IPS-18a (cell line): ENCODE measurements around the gene LZTS2.

Experiments
- H3K27ac ChIP-seq: one replicate; pipeline ENCODE4 v1.5.1; 2013; ENCODE audit warnings: low read length
- H3K27me3 ChIP-seq: one replicate; pipeline ENCODE4 v1.6.1; 2013; ENCODE audit warnings: mild to moderate bottlenecking, low read length; ENCODE audit not compliant: control insufficient read depth, insufficient read depth
- H3K36me3 ChIP-seq: one replicate; pipeline ENCODE4 v1.6.1; 2013; ENCODE audit warnings: low read depth, low read length; ENCODE audit not compliant: control insufficient read depth
- H3K4me1 ChIP-seq: one replicate; pipeline ENCODE4 v1.6.1; 2013; ENCODE audit warnings: low read depth, low read length; ENCODE audit not compliant: control insufficient read depth
- H3K4me3 ChIP-seq: one replicate; pipeline ENCODE4 v1.5.1; 2013; ENCODE audit warnings: low read length
- H3K9ac ChIP-seq: one replicate; pipeline ENCODE4 v1.6.1; 2013; ENCODE audit warnings: mild to moderate bottlenecking, low read length, moderate library complexity
- H3K9me3 ChIP-seq: one replicate; pipeline ENCODE4 v1.6.1; 2013; ENCODE audit warnings: low read depth, low read length; ENCODE audit not compliant: control insufficient read depth

The LZTS2 gene

DNA sequence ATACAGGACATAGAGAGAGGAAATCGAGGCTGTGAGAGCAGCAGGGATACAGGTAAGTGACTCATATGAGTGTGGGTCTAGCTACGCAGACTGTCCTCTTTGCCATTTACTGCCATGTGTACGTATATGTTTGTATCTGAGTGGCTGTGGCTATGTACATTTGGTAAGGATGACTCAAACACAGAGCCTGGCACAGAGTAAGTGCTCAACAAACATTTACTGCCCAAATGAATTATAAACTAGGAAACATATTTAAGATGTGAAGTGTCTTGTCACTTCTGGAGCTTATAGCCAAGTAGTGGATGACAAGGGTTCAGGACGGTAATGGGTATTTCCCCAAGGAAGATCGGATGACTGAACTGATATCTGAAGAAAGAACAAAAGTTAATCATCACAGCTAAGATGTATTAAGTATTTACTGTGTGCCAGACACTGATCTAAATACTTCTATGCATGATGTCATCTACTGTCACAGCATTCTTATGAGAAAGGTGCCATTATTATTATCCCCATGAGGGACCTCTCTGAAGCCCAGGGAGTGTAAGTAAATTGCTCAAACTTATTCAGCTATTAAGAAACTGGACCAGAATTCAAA lies 18.3 kb upstream of the LZTS2 start:
- Histone ChIP-seq H3K9me3 (no peaks in the 10 kb centered on the region), H3K36me3 (peaks cover 18% of the 10 kb centered on the region), H3K27ac (no peak overlapping the region), H3K4me1 (peaks cover under 1% of the 10 kb centered on the region), H3K4me3 (no peak overlapping the region), H3K9ac (no peak overlapping the region), H3K27me3 (no peaks in the 10 kb centered on the region)

DNA sequence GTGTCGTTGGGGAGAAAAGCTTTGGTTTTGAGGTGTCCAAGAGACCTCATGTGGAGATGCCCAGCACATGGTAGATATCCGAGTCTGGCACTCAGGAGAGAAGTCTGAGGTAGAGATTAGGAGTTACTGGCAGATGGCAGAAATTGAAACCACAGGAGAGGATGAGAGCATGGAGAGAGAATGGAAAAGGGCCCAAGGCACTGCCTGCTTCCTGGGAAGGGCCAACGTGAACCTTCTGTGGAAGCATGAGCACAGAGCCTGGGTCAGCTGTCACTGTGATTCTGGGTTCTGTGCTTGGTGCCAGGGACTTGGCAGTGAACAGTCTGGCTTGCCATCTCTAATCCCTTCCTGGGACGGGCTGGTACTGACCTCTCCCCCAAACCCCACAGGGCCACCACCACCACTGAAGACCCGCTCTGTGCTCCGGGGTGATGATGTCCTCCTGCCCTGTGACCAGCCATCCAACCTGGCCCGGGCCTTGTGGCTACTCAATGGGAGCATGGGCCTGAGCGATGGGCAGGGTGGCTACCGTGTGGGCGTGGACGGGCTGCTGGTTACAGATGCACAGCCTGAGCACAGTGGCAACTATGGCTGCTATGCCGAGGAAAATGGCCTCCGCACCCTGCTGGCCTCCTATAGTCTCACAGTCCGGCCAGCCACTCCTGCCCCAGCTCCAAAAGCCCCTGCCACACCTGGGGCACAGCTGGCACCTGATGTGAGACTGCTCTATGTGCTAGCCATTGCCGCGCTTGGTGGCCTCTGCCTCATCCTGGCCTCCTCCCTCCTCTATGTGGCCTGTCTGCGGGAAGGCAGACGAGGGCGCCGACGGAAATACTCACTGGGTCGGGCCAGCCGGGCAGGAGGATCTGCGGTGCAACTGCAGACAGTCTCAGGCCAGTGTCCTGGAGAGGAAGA lies 16.4 kb upstream of the LZTS2 start:
- H3K27me3 ChIP-seq = no peaks in the 10 kb centered on the region
- no peaks in the 10 kb centered on the region for H3K9me3 ChIP-seq
- H3K27ac ChIP-seq = no peak overlapping the region
- peaks cover 18% of the 10 kb centered on the region for H3K36me3 ChIP-seq
- H3K4me1 ChIP-seq = peaks cover 4% of the 10 kb centered on the region
- H3K9ac ChIP-seq = no peak overlapping the region
- H3K4me3 ChIP-seq = no peak overlapping the region

DNA sequence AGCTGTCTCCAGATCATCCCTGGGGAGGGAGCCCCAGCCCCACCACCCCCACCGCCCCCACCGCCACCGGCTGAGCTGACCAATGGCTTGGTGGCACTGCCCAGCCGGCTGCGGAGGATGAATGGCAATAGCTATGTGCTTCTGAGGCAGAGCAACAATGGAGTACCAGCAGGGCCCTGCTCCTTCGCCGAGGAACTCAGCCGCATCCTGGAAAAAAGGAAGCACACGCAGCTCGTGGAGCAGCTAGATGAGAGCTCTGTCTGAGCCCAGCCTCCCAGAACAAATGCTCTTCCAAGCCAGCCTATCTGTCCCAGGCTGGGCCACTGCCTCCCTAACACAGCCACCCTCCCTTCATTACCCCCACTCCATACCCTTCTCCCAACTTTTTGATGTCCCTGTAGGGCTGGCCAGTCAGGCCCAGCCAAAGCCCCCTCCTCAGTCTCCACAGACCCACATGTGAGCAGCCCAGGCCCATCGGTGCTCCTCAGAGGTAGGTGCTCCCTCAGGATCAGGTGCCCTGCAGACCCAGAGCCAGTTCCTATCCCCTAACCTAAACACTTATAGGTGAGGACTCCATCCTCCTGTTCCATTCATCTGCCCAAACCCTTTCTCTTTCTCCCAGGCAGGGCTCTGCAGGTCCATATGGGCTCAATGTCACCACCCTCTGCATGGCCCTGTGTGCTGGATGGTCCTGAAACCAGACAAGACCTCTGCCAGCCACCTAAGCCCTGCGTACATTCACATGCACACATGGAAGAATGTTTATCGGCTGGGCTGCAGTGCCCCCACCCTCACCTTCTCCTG lies 15.5 kb upstream of the LZTS2 start:
- Histone ChIP-seq H3K36me3 (peaks cover 19% of the 10 kb centered on the region), H3K4me1 (peaks cover 4% of the 10 kb centered on the region)

DNA sequence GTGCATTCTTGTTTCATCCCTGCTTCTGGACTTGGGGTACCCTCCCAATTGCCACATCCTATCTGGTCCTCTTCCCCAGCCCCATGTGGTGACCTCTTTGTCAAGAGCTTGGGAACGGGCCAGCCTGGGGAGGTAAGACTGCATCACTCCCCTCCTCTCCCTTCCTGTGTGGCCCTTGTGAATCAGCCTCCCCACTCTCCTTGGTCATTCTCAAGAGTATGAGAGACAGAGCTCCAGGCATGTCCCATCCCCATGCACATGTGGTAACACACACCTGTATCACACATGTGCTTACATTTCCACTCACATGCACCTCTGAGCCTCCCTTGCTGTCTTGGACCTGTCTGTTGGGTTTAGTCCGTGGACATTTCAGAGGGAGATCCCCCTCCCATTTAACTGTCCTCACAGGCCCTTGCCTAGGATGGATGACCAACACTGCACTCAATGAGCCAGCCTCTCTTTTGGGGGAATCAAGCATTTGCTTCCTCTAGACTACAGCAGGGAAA lies 14.9 kb upstream of the LZTS2 start:
- Histone ChIP-seq H3K27ac (no peak overlapping the region), H3K4me3 (no peak overlapping the region), H3K9me3 (no peaks in the 10 kb centered on the region), H3K36me3 (peaks cover 26% of the 10 kb centered on the region), H3K4me1 (peaks cover 4% of the 10 kb centered on the region), H3K9ac (no peak overlapping the region), H3K27me3 (no peaks in the 10 kb centered on the region)

More for the DNA sequence above, 15.5 kb upstream of the LZTS2 start:
- Histone ChIP-seq H3K27me3 (no peaks in the 10 kb centered on the region), H3K4me3 (no peak overlapping the region), H3K9ac (no peak overlapping the region), H3K9me3 (no peaks in the 10 kb centered on the region), H3K27ac (no peak overlapping the region)

DNA sequence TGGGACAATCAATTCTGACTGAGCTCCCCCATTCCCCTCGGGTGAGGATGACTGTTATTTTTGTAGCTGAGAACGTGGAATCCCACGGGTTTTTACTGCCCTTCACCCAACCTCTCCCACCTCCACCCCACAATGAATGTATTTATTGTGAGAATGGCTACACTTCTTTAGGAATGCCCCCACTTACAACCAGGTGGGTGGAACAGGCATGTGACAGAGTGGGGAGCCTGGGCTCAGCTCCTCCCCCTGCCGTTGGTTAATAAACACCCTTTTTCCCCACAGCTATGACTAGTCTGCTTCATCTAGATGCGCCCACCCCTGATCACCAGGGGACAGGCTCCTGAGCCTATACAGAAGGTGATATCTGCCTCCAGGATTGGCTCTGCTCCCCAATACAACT lies 14.3 kb upstream of the LZTS2 start:
- Histone ChIP-seq H3K9me3 (no peaks in the 10 kb centered on the region), H3K4me3 (no peak overlapping the region), H3K27ac (no peak overlapping the region), H3K4me1 (peaks cover 4% of the 10 kb centered on the region), H3K9ac (no peak overlapping the region), H3K36me3 (peaks cover 31% of the 10 kb centered on the region), H3K27me3 (no peaks in the 10 kb centered on the region)

DNA sequence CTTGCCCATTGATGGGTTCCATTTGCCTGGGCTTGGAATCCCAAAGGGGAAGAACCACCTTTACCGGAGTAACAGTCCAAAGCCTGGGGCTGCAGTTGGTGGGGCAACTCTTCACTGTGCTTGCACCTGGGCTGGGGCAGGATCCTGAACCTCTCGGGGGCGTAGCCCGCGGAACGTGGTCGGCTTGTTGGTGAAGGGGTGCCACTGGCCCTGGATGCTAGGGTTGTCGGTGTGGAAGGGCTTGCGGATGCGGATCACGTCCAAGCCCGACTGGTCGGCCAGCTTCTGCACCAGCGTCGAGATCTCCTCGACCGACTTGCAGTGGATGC lies 13.0 kb upstream of the LZTS2 start:
- peaks cover 33% of the 10 kb centered on the region for H3K36me3 ChIP-seq
- H3K27ac ChIP-seq = no peak overlapping the region
- peak overlapping the region; percentile 96 for H3K9ac ChIP-seq
- H3K9me3 ChIP-seq = no peaks in the 10 kb centered on the region
- peaks cover 4% of the 10 kb centered on the region for H3K4me1 ChIP-seq
- H3K27me3 ChIP-seq = no peaks in the 10 kb centered on the region
- H3K4me3 ChIP-seq = peak overlapping the region; percentile 99

DNA sequence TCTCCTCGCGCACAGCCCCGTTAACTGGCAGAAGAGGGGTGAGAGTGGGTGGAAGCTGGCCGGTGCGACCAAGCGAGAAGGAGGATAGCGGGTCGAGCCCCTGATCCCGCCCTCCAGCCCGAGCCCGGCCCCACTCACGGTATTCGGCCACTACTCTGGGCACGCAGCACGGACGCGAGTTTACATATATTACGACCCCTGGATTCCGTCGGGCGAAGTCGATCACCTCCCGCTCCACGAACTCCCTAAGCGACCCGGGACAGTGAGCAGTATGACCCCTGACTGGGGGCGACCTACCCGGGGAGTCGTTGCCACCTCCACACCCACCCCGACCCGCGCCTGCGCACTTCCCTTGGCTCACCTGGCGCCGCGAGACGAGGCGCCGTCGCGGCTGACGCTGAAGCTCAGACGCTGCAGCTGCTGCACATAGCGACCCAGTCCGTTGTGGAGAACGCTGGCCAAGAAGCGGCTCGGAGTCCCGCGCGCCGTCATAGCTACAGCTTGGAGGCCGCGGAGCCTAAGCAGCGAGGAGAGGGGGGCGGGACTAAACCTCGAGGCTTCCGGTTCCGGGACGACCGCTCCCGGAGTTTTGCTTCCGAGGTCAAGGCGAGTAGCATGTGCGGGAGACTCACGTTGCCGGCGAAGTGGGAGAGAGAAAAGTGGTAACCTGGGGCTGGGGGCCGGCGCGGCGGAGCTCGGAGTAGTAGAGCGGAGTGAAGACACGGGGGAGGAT lies 12.5 kb upstream of the LZTS2 start, which contains the start of the genes MRPL43 and TWNK:
Gene MRPL43 (minus strand): TSS at position 546 of the 733 bp plus-strand sequence. CDS start 54 bp downstream, at position 492.
Gene TWNK (plus strand): TSS at position 592 of the 733 bp plus-strand sequence. CDS start 668 bp downstream, outside the sequence.
- H3K4me1 ChIP-seq = peaks cover 4% of the 10 kb centered on the region

DNA sequence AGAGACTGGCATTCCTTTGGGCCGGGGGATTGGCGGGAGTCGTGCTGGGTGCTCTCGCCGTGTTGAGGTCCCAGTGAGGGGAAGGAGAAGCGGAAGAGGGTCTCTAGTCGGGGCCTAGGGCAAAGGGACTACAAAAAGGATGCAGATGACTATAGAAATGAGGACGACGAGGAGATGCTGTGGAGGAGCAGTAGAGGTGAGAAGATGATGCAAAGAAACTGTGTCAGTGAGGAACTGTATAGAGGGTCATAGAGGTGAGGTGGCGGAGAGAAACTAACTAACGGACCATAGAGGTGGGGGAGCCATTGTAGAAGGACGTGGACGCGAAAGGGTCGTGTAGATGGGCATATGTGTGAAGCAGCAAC lies 11.9 kb upstream of the LZTS2 start:
- H3K9ac ChIP-seq = peak overlapping the region; percentile 96
- H3K9me3 ChIP-seq = no peaks in the 10 kb centered on the region
- peaks cover 28% of the 10 kb centered on the region for H3K36me3 ChIP-seq
- peaks cover 4% of the 10 kb centered on the region for H3K4me1 ChIP-seq
- peak overlapping the region; percentile 73 for H3K27ac ChIP-seq
- H3K4me3 ChIP-seq = peak overlapping the region; percentile 99
- no peaks in the 10 kb centered on the region for H3K27me3 ChIP-seq

More for the DNA sequence above, 12.5 kb upstream of the LZTS2 start, which contains the start of the genes MRPL43 and TWNK:
- Histone ChIP-seq H3K9me3 (no peaks in the 10 kb centered on the region), H3K36me3 (peaks cover 31% of the 10 kb centered on the region), H3K9ac (peak within 1 kb of the TSS; percentile 96), H3K27ac (peak within 1 kb of the TSS; percentile 73), H3K27me3 (no peaks in the 10 kb centered on the region), H3K4me3 (peak within 1 kb of the TSS; percentile 99)

DNA sequence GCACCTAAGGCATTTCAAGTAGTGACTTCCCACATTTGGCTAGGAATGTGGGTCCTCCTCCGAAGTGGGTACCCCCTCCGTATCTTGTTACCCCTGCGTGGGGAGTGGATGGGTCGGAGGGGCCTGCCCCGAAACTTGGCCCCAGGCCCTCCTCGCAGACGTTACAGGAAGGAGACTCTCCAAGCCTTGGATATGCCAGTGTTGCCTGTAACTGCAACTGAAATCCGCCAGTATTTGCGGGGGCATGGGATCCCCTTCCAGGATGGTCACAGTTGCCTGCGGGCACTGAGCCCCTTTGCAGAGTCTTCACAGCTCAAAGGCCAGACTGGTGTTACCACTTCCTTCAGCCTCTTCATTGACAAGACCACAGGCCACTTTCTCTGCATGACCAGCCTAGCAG lies 11.4 kb upstream of the LZTS2 start:
- H3K36me3 ChIP-seq = peaks cover 33% of the 10 kb centered on the region

DNA sequence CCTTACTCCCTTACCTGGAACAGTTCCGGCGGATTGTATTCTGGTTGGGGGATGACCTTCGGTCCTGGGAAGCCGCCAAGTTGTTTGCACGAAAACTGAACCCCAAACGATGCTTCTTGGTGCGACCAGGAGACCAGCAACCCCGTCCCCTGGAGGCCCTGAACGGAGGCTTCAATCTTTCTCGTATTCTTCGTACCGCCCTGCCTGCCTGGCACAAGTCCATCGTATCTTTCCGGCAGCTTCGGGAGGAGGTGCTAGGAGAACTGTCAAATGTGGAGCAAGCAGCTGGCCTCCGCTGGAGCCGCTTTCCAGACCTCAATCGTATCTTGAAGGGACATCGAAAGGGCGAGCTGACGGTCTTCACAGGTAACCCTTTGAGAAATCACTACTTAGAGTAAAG lies 10.5 kb upstream of the LZTS2 start:
- H3K27ac ChIP-seq = no peak overlapping the region
- H3K27me3 ChIP-seq = no peaks in the 10 kb centered on the region
- no peaks in the 10 kb centered on the region for H3K9me3 ChIP-seq
- H3K4me1 ChIP-seq = peaks cover 4% of the 10 kb centered on the region
- H3K36me3 ChIP-seq = peaks cover 41% of the 10 kb centered on the region
- no peak overlapping the region for H3K9ac ChIP-seq
- no peak overlapping the region for H3K4me3 ChIP-seq

More for the DNA sequence above, 11.4 kb upstream of the LZTS2 start:
- no peak overlapping the region for H3K27ac ChIP-seq
- peak overlapping the region; percentile 96 for H3K9ac ChIP-seq
- H3K4me3 ChIP-seq = peak overlapping the region; percentile 99
- no peaks in the 10 kb centered on the region for H3K9me3 ChIP-seq
- peaks cover 4% of the 10 kb centered on the region for H3K4me1 ChIP-seq
- no peaks in the 10 kb centered on the region for H3K27me3 ChIP-seq
